PFSK-1 (cell line): ENCODE data around the gene NARF.

ENCODE experiments used
- FOXP2 ChIP-seq: optimal IDR thresholded peaks from 2 replicates; pipeline ENCODE3; 2011; ENCODE audit warnings: borderline replicate concordance, control low read depth, inconsistent platforms; ENCODE audit not compliant: insufficient read depth; ENCODE audit errors: extremely low read length, extremely low read depth
- POLR2AphosphoS5 ChIP-seq: IDR thresholded peaks from 2 replicates; pipeline ENCODE4 v1.6.1; 2012; ENCODE audit warnings: low read depth, mild to moderate bottlenecking, control low read depth, low read length, moderate library complexity
- REST ChIP-seq, 2 experiments: IDR thresholded peaks; 2 replicates each; pipeline versions ENCODE4 v1.6.1 to v1.8.0; 2011 to 2012; ENCODE audit warnings: low read depth in 2 of 2, low read length in 2 of 2, control low read depth in 1 of 2, inconsistent platforms in 1 of 2, mild to moderate bottlenecking in 1 of 2, moderate library complexity in 1 of 2; ENCODE audit not compliant: insufficient read depth in 1 of 2
- SIN3A ChIP-seq: IDR thresholded peaks from 2 replicates; pipeline ENCODE4 v1.6.1; 2012; ENCODE audit warnings: mild to moderate bottlenecking, low read length, moderate library complexity, borderline replicate concordance; ENCODE audit not compliant: insufficient read depth
- TAF1 ChIP-seq: IDR thresholded peaks from 2 replicates; pipeline ENCODE4 v1.6.1; 2012; ENCODE audit warnings: low read length, control low read depth, borderline replicate concordance; ENCODE audit not compliant: insufficient read depth

NARF gene

GRCh38 chr17:82442643-82443464 is 15.7 kb upstream of the NARF start:
- TF ChIP-seq POLR2AphosphoS5 (no peak), REST (IDR thresholded peaks at IDR 0.05; ENCODE audit: insufficient read depth in 1 of 2, low read depth in 2 of 2, low read length in 2 of 2) (no peak), SIN3A (no peak), TAF1 (no peak), FOXP2 (no peak)

- no peak for TF ChIP-seq SIN3A
- no peak for TF ChIP-seq FOXP2
- TF ChIP-seq TAF1: no peak
- TF ChIP-seq POLR2AphosphoS5: no peak
- no peak for TF ChIP-seq REST (IDR thresholded peaks at IDR 0.05; ENCODE audit: insufficient read depth in 1 of 2, low read depth in 2 of 2, low read length in 2 of 2)
These were observed 14.9 kb upstream of the NARF start for GRCh38 chr17:82443465-82444283.

GRCh38 chr17:82444284-82444893 is 14.2 kb upstream of the NARF start:
- TF ChIP-seq TAF1 (no peak), REST (IDR thresholded peaks at IDR 0.05; ENCODE audit: insufficient read depth in 1 of 2, low read depth in 2 of 2, low read length in 2 of 2) (no peak), FOXP2 (no peak), POLR2AphosphoS5 (no peak), SIN3A (no peak)

- TF ChIP-seq SIN3A: no peak
- TF ChIP-seq TAF1: no peak
- TF ChIP-seq FOXP2: no peak
- no peak for TF ChIP-seq REST (IDR thresholded peaks at IDR 0.05; ENCODE audit: insufficient read depth in 1 of 2, low read depth in 2 of 2, low read length in 2 of 2)
- TF ChIP-seq POLR2AphosphoS5: no peak
These were observed 13.5 kb upstream of the NARF start for GRCh38 chr17:82444941-82445521.
